PC-9 (cell line): ENCODE results near the gene ATP7B. TPM values are rescaled to one million over a fixed set of nuclear protein-coding genes. Genes with fewer than 3 reads are reported as not detected.
A peak's percentile ranks its signal among the peaks of the same experiment; 100 is the strongest.

Source experiments
- BruUV-seq: library from RNA; stranded (reverse); fragments of 400-500 nt; replicated peaks from 2 replicates; lab custom pipeline; 2021; lab: Mats Ljungman, UMichigan
- CTCF ChIA-PET: fragments of 300-600 bp; sonication (Branson Sonifier 250); formaldehyde crosslinking; loops from one replicate; lab custom pipeline; 2022; ENCODE audit warnings: antibody characterized with exemption; lab: Charles Lee
- POLR2A ChIA-PET: fragments of 300-600 bp; sonication (Branson Sonifier 250); formaldehyde crosslinking; loops from one replicate; lab custom pipeline; 2022; ENCODE audit warnings: antibody characterized with exemption; ENCODE audit not compliant: unreplicated experiment; lab: Charles Lee
- DNase-seq, 2 experiments: peaks; one replicate each; pipeline versions ENCODE4 v3.0.0 to v3.0.0-alpha.2; 2015 to 2022; ENCODE audit warnings: mixed read lengths in 1 of 2
- H2AFZ ChIP-seq: fragments of 200-600 bp; sonication (generic); 2 replicates; pipeline ENCODE4 v1.8.1; 2017; ENCODE audit warnings: antibody characterized with exemption
- H3F3A ChIP-seq: fragments of 200-600 bp; sonication (generic); 2 replicates; pipeline ENCODE4 v1.8.1; 2017; ENCODE audit warnings: antibody characterized with exemption, mild to moderate bottlenecking, low read depth; ENCODE audit not compliant: insufficient read depth
- H3K27ac ChIP-seq: fragments of 200-600 bp; sonication (generic); 2 replicates; pipeline ENCODE4 v1.6.1; 2016; ENCODE audit warnings: mixed run types
- H3K27me3 ChIP-seq: fragments of 200-600 bp; sonication (generic); 2 replicates; pipeline ENCODE4 v1.6.1; 2016; ENCODE audit warnings: low read depth, mixed run types; ENCODE audit not compliant: insufficient read depth
- H3K36me3 ChIP-seq: fragments of 200-600 bp; sonication (generic); 2 replicates; pipeline ENCODE4 v1.6.1; 2016; ENCODE audit warnings: low read depth, mixed run types
- H3K4me1 ChIP-seq: fragments of 200-600 bp; sonication (generic); replicated peaks from 2 replicates; pipeline ENCODE4 v1.6.1; 2016; ENCODE audit warnings: mixed run types; ENCODE audit not compliant: insufficient read depth
- H3K4me2 ChIP-seq: fragments of 200-600 bp; sonication (generic); 2 replicates; pipeline ENCODE4 v1.6.1; 2017; ENCODE audit warnings: mixed run types
- H3K4me3 ChIP-seq: fragments of 200-600 bp; sonication (generic); 2 replicates; pipeline ENCODE4 v1.6.1; 2016; ENCODE audit warnings: mixed run types
- H3K79me2 ChIP-seq: fragments of 200-600 bp; sonication (generic); 2 replicates; pipeline ENCODE4 v1.6.1; 2017; ENCODE audit warnings: low read depth, mixed run types
- H3K9me2 ChIP-seq: fragments of 200-600 bp; sonication (generic); 2 replicates; pipeline ENCODE4 v1.8.1; 2017; ENCODE audit warnings: mild to moderate bottlenecking; ENCODE audit not compliant: insufficient read depth
- H3K9me3 ChIP-seq: fragments of 200-600 bp; sonication (generic); 2 replicates; pipeline ENCODE4 v1.8.1; 2016; ENCODE audit warnings: low read depth; ENCODE audit not compliant: insufficient read depth
- H4K20me1 ChIP-seq: fragments of 200-600 bp; sonication (generic); 2 replicates; pipeline ENCODE4 v1.8.1; 2017; ENCODE audit not compliant: insufficient read depth
- EZH2 ChIP-seq: fragments of 200-600 bp; sonication (generic); IDR thresholded peaks from 2 replicates; pipeline ENCODE4 v1.8.0; 2017; ENCODE audit warnings: antibody characterized with exemption, low read depth
- intact Hi-C: fragments of 100-400 bp; cut with micrococcal nuclease; formaldehyde crosslinking; loops from one replicate; pipeline ENCODE4 v1.10.0; 2022; ENCODE audit not compliant: unreplicated experiment
- total RNA-seq: library from RNA; stranded (reverse); gene quantifications from 2 replicates; pipeline ENCODE4 v1.2.3, GENCODE V29; 2021
- TF ChIP-seq, protein P1 (sequence below): fragments of 200-600 bp; sonication (generic); conservative IDR thresholded peaks from 2 replicates; pipeline ENCODE4 v1.6.1; 2017; ENCODE audit warnings: mixed run types, antibody characterized with exemption, mild to moderate bottlenecking, moderate library complexity

The ATP7B gene
- total RNA-seq, 1 experiment from 2014 or later, result 1.2 TPM

DNA sequence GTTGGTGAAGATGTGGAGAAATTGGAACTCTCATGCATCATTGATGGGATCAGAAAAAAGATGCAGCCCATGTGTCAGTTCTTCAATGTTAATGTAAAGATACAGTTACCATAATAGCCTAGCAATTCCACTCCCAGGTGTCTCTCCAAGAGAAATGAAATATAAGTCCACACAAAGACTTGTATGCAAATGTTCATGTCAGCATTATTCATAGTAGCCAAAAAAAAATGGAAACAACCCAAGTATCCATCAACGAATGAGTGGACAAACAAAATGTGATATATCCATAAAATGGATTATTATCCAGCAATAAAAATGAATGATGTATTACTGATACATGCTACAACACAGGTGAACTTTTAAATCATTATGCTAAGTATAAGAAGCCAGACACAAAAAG, 110.8 kb downstream of the ATP7B start:
- POLR2A ChIA-PET, result no interaction called here
- H3K27ac ChIP-seq, result no peak overlapping the region
- no peak overlapping the region for H2AFZ ChIP-seq
- H3F3A ChIP-seq, result no peaks in the 10 kb centered on the region
- no TSS peak for BruUV-seq
- no peaks in the 10 kb centered on the region for H3K79me2 ChIP-seq
- intact Hi-C loops, result no loop called here
- DNase-seq, result no peak
- TF ChIP-seq, protein P1, sequence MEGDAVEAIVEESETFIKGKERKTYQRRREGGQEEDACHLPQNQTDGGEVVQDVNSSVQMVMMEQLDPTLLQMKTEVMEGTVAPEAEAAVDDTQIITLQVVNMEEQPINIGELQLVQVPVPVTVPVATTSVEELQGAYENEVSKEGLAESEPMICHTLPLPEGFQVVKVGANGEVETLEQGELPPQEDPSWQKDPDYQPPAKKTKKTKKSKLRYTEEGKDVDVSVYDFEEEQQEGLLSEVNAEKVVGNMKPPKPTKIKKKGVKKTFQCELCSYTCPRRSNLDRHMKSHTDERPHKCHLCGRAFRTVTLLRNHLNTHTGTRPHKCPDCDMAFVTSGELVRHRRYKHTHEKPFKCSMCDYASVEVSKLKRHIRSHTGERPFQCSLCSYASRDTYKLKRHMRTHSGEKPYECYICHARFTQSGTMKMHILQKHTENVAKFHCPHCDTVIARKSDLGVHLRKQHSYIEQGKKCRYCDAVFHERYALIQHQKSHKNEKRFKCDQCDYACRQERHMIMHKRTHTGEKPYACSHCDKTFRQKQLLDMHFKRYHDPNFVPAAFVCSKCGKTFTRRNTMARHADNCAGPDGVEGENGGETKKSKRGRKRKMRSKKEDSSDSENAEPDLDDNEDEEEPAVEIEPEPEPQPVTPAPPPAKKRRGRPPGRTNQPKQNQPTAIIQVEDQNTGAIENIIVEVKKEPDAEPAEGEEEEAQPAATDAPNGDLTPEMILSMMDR, result no peak
- TF ChIP-seq EZH2, result no peak
- no peaks in the 10 kb centered on the region for H3K9me3 ChIP-seq
- peaks cover 24% of the 10 kb centered on the region for H3K27me3 ChIP-seq
- CTCF ChIA-PET, result no interaction called here
- no peaks in the 10 kb centered on the region for H3K4me1 ChIP-seq
- no peaks in the 10 kb centered on the region for H3K9me2 ChIP-seq
- H3K36me3 ChIP-seq, result no peaks in the 10 kb centered on the region
- H3K4me3 ChIP-seq, result no peak overlapping the region
- no peak overlapping the region for H3K4me2 ChIP-seq
- H4K20me1 ChIP-seq, result no peaks in the 10 kb centered on the region

- no peaks in the 10 kb centered on the region for H3K4me1 ChIP-seq
- BruUV-seq, result no TSS peak
- H3K9me3 ChIP-seq, result no peaks in the 10 kb centered on the region
- H3K36me3 ChIP-seq, result no peaks in the 10 kb centered on the region
- H3K79me2 ChIP-seq, result no peaks in the 10 kb centered on the region
- H3K4me3 ChIP-seq, result no peak overlapping the region
- ChIA-PET CTCF (no interaction called here), POLR2A (no interaction called here)
- intact Hi-C loops, result loop anchor here (1.0 to 5.0 kb wide), 2 partner anchors 231 to 556 kb away; partner anchors contain the start of gene VPS36
- H2AFZ ChIP-seq, result no peak overlapping the region; the same call in 1 of the 2 replicates
- no peak overlapping the region for H3K4me2 ChIP-seq
- no peak overlapping the region for H3K27ac ChIP-seq
- H4K20me1 ChIP-seq, result no peaks in the 10 kb centered on the region
- no peaks in the 10 kb centered on the region for H3F3A ChIP-seq
- H3K27me3 ChIP-seq, result peaks cover 36% of the 10 kb centered on the region
- no peaks in the 10 kb centered on the region for H3K9me2 ChIP-seq
- TF ChIP-seq, protein P1, result peak; percentile 73
- TF ChIP-seq EZH2, result no peak
- peak; percentile 24 to 39 for DNase-seq
Observed at GRCh38 chr13:51895906-51896888, 115.1 kb downstream of the ATP7B start.

- Histone ChIP-seq H2AFZ (no peak overlapping the region), H3K9me3 (no peaks in the 10 kb centered on the region), H3K4me1 (no peaks in the 10 kb centered on the region), H3K27me3 (peaks cover 40% of the 10 kb centered on the region), H3K9me2 (no peaks in the 10 kb centered on the region), H3F3A (no peaks in the 10 kb centered on the region), H3K79me2 (no peaks in the 10 kb centered on the region), H3K4me3 (no peak overlapping the region), H3K36me3 (no peaks in the 10 kb centered on the region), H3K4me2 (no peak overlapping the region), H4K20me1 (no peaks in the 10 kb centered on the region), H3K27ac (no peak overlapping the region)
- intact Hi-C loops, result no loop called here
- DNase-seq, result no peak
- CTCF ChIA-PET, result no interaction called here
- POLR2A ChIA-PET, result no interaction called here
- BruUV-seq, result no TSS peak
- TF ChIP-seq EZH2, result no peak
- TF ChIP-seq, protein P1, result no peak
Observed at GRCh38 chr13:51894239-51894638, 117.0 kb downstream of the ATP7B start.
